Right atrium auricular region (tissue), 2 donors: ENCODE measurements around the gene P4HB. TPM values are rescaled to one million over a fixed set of nuclear protein-coding genes. Genes with fewer than 3 reads are reported as not detected.
A peak's percentile ranks its signal among the peaks of the same experiment; 100 is the strongest.

Experiments used
- DNase-seq: peaks from one replicate; pipeline ENCODE4 v3.0.0-alpha.2; 2019; ENCODE audit warnings: low spot score
- H3K27ac ChIP-seq, 2 donors: fragments of 200-600 bp; sonication (generic); 1 replicate in 1 of 2; 2 replicates in 1 of 2; pipeline ENCODE4 v1.5.1; 2016 to 2019
- H3K27me3 ChIP-seq, 2 donors: fragments of 200-600 bp; sonication (generic); one replicate each; pipeline versions ENCODE4 v1.5.1 to v1.6.0; 2017 to 2019
- H3K36me3 ChIP-seq: fragments of 200-600 bp; sonication (generic); one replicate; pipeline ENCODE4 v1.5.1; 2016
- H3K4me1 ChIP-seq, 2 donors: fragments of 200-600 bp; sonication (generic); one replicate each; pipeline versions ENCODE4 v1.5.1 to v1.6.0; 2017 to 2019
- H3K4me3 ChIP-seq, 2 donors: fragments of 200-600 bp; sonication (generic); 1 replicate in 1 of 2; 2 replicates in 1 of 2; pipeline ENCODE4 v1.5.1; 2017 to 2019; ENCODE audit warnings: mild to moderate bottlenecking in 1 of 2, moderate library complexity in 1 of 2
- H3K9me3 ChIP-seq, 2 donors: fragments of 200-600 bp; sonication (generic); one replicate each; pipeline ENCODE4 v1.5.1; 2019
- total RNA-seq, 2 donors: library from RNA; depleted of rRNA; stranded (reverse); fragments of >200 nt; gene quantifications; one replicate each; pipeline ENCODE4 v1.1.0, GENCODE V29; 2016
- TF ChIP-seq, protein P1 (sequence below), 2 donors: fragments of 200-600 bp; sonication (generic); IDR thresholded peaks; one replicate each; pipeline ENCODE4 v1.5.1; 2019; ENCODE audit warnings: antibody characterized with exemption in 2 of 2

P4HB gene
- total RNA-seq, 2 donors from 2014 or later: 321 to 426 TPM

DNA sequence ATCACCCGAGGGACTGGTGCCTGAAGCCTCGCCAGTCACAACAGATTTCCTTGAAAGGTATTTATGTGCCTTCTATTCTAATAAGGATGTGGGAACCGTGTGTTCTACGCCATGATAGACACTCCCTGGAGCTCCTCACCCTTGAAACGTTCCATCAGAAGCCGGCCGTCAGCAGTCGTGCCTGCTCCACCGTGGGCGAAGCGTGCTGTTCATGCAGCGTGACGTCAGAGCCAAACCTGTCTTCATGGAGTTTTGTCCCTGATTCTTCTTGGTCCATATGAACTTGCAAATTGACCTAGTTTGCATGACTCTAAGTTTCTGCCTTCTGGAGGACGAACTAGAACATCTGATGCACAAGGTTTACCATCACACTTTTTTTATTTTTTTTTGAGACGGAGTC lies 21.0 kb downstream of the P4HB start:
- no peak for DNase-seq
- TF ChIP-seq, protein P1, sequence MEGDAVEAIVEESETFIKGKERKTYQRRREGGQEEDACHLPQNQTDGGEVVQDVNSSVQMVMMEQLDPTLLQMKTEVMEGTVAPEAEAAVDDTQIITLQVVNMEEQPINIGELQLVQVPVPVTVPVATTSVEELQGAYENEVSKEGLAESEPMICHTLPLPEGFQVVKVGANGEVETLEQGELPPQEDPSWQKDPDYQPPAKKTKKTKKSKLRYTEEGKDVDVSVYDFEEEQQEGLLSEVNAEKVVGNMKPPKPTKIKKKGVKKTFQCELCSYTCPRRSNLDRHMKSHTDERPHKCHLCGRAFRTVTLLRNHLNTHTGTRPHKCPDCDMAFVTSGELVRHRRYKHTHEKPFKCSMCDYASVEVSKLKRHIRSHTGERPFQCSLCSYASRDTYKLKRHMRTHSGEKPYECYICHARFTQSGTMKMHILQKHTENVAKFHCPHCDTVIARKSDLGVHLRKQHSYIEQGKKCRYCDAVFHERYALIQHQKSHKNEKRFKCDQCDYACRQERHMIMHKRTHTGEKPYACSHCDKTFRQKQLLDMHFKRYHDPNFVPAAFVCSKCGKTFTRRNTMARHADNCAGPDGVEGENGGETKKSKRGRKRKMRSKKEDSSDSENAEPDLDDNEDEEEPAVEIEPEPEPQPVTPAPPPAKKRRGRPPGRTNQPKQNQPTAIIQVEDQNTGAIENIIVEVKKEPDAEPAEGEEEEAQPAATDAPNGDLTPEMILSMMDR (IDR thresholded peaks at IDR 0.05): no peak
- peaks cover 12% of the 10 kb centered on the region for H3K36me3 ChIP-seq
- no peak overlapping the region for H3K4me3 ChIP-seq
- no peaks in the 10 kb centered on the region for H3K9me3 ChIP-seq
- H3K27me3 ChIP-seq: no peaks in the 10 kb centered on the region
- H3K4me1 ChIP-seq: peaks cover 0 to 9% of the 10 kb centered on the region in 2 donors
- no peak overlapping the region for H3K27ac ChIP-seq

DNA sequence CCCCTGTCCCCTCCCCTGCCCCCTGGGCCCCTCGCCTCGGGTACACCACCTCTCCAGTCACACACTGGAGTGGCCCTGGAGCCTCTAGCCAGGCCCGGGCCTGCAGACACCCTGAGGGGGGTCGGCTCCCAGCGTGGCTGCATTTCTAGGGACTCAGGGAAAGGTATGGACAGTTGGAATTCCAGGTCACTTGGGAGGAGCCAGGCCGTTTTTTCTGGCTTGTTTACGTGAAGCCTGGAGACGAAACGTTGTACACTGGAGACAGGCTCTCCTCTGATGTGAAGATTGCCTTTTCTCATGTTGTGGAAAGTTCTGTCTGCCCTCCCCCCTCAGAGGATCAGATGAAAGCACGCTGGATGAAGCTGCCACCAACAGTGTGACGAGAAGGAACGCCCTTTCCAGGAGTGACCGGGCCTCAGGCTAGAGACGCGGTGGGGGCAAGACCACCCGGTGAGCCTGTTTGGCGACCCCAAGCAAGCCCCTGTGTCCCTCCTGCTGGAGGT lies 21.5 kb downstream of the P4HB start:
- no peak for DNase-seq
- H3K27me3 ChIP-seq: no peaks in the 10 kb centered on the region
- TF ChIP-seq, protein P1 (IDR thresholded peaks at IDR 0.05): no peak
- peaks cover 0 to 14% of the 10 kb centered on the region in 2 donors for H3K4me1 ChIP-seq
- H3K36me3 ChIP-seq: peaks cover 8% of the 10 kb centered on the region
- H3K4me3 ChIP-seq: no peak overlapping the region
- H3K27ac ChIP-seq: no peak overlapping the region
- no peaks in the 10 kb centered on the region for H3K9me3 ChIP-seq

DNA sequence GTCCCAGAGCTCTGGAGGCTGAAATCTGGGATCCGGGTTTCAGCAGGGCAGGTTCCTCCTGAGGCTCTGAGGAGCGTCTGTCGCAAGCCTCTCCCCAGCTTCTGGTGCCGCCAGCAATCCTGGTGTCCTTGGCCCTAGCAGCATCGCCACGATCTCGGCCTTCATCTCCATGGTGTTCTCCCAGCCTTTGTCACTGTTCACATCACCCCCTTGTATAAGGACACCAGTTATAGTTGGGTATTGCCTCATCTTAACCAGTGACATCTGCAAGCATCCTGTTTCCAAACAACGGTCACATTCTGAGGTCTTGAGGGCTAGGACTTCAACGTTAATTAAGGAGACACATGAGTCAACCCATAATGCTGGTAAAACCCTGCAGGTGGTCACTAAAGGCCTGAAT lies 22.7 kb downstream of the P4HB start:
- no peaks in the 10 kb centered on the region for H3K36me3 ChIP-seq
- H3K4me3 ChIP-seq: no peak overlapping the region
- no peaks in the 10 kb centered on the region for H3K9me3 ChIP-seq
- no peak overlapping the region for H3K27ac ChIP-seq
- DNase-seq: no peak
- H3K4me1 ChIP-seq: peaks cover 0 to 19% of the 10 kb centered on the region in 2 donors
- TF ChIP-seq, protein P1 (IDR thresholded peaks at IDR 0.05): no peak
- H3K27me3 ChIP-seq: no peaks in the 10 kb centered on the region

DNA sequence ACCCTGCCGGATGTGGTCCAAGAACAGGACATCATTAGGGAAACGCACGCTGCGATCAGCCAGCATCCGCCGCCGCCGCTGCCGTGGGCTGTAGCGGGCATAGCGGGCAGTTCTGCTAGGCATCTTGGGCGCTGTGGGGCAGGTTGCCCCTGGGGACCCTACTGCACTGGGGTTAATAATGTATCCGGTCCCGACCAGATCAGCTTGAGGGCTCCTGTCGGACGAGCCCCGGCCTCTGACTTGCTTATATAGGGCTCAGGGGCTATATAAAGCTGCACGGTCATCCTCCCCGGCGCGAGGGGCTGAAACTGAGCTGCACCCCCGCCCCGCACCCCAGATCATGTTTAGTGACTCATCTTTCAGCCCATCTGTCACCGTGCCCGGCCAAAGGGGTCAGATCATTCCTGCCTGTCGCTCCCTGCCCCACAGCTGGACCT lies 25.5 kb downstream of the P4HB start, which contains the start of gene PPP1R27:
PPP1R27 (minus strand) TSS at position 220 of the 437 bp plus-strand sequence; CDS start at position 123, 97 bp downstream.
- no peak for DNase-seq
- Histone ChIP-seq H3K27ac (peak within 1 kb of the TSS; percentile 94 to 97), H3K36me3 (no peaks in the 10 kb centered on the region), H3K9me3 (no peaks in the 10 kb centered on the region), H3K4me1 (peaks cover 0 to 25% of the 10 kb centered on the region in 2 donors), H3K4me3 (peak within 1 kb of the TSS; percentile 71 to 87), H3K27me3 (no peaks in the 10 kb centered on the region)
- TF ChIP-seq, protein P1 (IDR thresholded peaks at IDR 0.05): no peak

DNA sequence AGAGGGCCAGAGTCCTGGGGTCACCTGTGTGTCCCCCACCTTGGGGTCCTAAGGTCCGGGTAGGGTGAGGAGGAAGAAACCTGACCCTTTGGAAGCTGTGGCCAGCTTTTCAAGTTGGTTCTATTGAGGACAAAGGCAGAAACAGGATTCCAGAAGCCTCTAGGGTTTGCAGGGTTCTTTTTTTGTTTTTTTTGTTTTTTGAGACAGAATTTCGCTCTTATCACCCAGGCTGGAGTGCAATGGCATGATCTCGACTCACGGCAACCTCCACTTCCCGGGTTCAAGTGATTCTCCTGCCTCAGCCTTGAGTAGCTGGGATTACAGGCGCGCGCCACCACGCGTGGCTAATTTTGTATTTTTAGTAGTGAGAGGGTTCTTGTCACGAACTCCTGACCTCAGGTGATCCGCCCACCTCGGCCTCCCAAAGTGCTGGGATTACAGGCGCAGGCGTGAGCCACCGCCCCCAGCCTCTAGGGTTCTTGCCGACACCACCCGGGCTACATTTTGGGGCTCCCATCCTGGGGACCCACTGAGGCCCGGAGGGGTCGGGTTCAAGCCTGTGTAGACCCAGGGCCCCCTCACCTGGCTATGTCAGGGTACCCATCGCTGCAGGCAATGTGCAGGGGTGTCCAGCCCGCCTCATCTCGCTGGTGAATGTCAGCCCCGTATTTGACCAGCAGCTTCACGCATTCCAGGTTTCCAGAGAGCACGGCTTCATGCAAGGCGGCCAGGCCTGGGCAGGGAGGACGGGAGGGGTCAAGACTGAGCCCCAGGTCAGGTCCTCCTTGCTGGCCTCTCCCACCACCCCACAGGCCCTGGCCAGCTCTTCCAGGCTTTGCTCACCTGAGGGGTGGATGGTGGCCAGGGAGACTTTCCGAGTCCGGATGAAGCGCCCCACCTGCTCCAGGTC lies 26.2 kb downstream of the P4HB start:
- Histone ChIP-seq H3K27ac (peak overlapping the region; percentile 94 to 97), H3K4me3 (peak overlapping the region; percentile 71 to 87), H3K27me3 (no peaks in the 10 kb centered on the region), H3K9me3 (no peaks in the 10 kb centered on the region), H3K4me1 (peaks cover 0 to 25% of the 10 kb centered on the region in 2 donors), H3K36me3 (no peaks in the 10 kb centered on the region)
- no peak for DNase-seq
- TF ChIP-seq, protein P1 (IDR thresholded peaks at IDR 0.05): no peak
